ENCODE measurements around the gene TTC39A.

TTC39A gene

GRCh38 chr1:51313961-51314777 is 16.2 kb downstream of the TTC39A start:
- no peak for TF ChIP-seq CTCF (IDR thresholded peaks at IDR 0.05)
- TF ChIP-seq ZFX (IDR thresholded peaks at IDR 0.05; ENCODE audit: borderline replicate concordance), result no peak
- H3K27ac ChIP-seq, result no peak overlapping the region

- no peak overlapping the region for H3K27ac ChIP-seq
- TF ChIP-seq CTCF (IDR thresholded peaks at IDR 0.05) (peak; percentile 34), ZFX (IDR thresholded peaks at IDR 0.05; ENCODE audit: borderline replicate concordance) (no peak)
Observed at GRCh38 chr1:51313268-51313852, 17.0 kb downstream of the TTC39A start.

GRCh38 chr1:51312718-51313117 is 17.6 kb downstream of the TTC39A start:
- TF ChIP-seq CTCF (IDR thresholded peaks at IDR 0.05) (no peak), ZFX (IDR thresholded peaks at IDR 0.05; ENCODE audit: borderline replicate concordance) (no peak)
- no peak overlapping the region for H3K27ac ChIP-seq

- no peak overlapping the region for H3K27ac ChIP-seq
- TF ChIP-seq ZFX (IDR thresholded peaks at IDR 0.05; ENCODE audit: borderline replicate concordance) (no peak), CTCF (IDR thresholded peaks at IDR 0.05) (no peak)
Observed at GRCh38 chr1:51311826-51312225, 18.5 kb downstream of the TTC39A start.

- H3K27ac ChIP-seq, result no peak overlapping the region
- TF ChIP-seq ZFX (IDR thresholded peaks at IDR 0.05; ENCODE audit: borderline replicate concordance), result no peak
- no peak for TF ChIP-seq CTCF (IDR thresholded peaks at IDR 0.05)
Observed at GRCh38 chr1:51310871-51311613, 19.3 kb downstream of the TTC39A start.

- TF ChIP-seq ZFX (IDR thresholded peaks at IDR 0.05; ENCODE audit: borderline replicate concordance), result no peak
Observed at GRCh38 chr1:51309291-51309690, 21.1 kb downstream of the TTC39A start.

GRCh38 chr1:51308636-51309035 is 21.7 kb downstream of the TTC39A start:
- TF ChIP-seq CTCF (IDR thresholded peaks at IDR 0.05), result no peak
- TF ChIP-seq ZFX (IDR thresholded peaks at IDR 0.05; ENCODE audit: borderline replicate concordance), result no peak
- no peak overlapping the region for H3K27ac ChIP-seq

More at GRCh38 chr1:51309291-51309690, 21.1 kb downstream of the TTC39A start:
- no peak overlapping the region for H3K27ac ChIP-seq
